Measurements from ENCODE around the gene SALL1.

GRCh38 chr16:51156807-51157200 is 5.7 kb upstream of the SALL1 start:
- TF ChIP-seq CTCF (IDR thresholded peaks at IDR 0.05; ENCODE audit: low read depth, low read length) (no peak), EZH2phosphoT487 (IDR thresholded peaks at IDR 0.05; ENCODE audit: low read depth) (no peak)

All from OCI-LY3 (cell line).